Glutamatergic neuron (in vitro differentiated cells): ENCODE data around the gene CCDC27. TPM values are rescaled to one million over a fixed set of nuclear protein-coding genes. Genes with fewer than 3 reads are reported as not detected.
"Not testable (repeated sequence)": the region's sequence is repeated elsewhere in the genome, so short reads cannot be mapped to it uniquely, and the experiment has no call there.

ENCODE experiments used
- DNase-seq: peaks from one replicate; pipeline ENCODE4 v3.0.0; 2022
- H3K27ac Mint-ChIP-seq: one replicate; pipeline ENCODE4 v1.8.0; 2020; ENCODE audit warnings: mild to moderate bottlenecking, mixed read lengths, inconsistent platforms; ENCODE audit not compliant: unreplicated experiment
- H3K27me3 Mint-ChIP-seq: one replicate; pipeline ENCODE4 v1.8.0; 2020; ENCODE audit warnings: mild to moderate bottlenecking, moderate library complexity, mixed read lengths, inconsistent platforms; ENCODE audit not compliant: unreplicated experiment
- H3K36me3 Mint-ChIP-seq: one replicate; pipeline ENCODE4 v1.8.0; 2020; ENCODE audit warnings: mild to moderate bottlenecking, mixed read lengths, inconsistent platforms; ENCODE audit not compliant: unreplicated experiment
- H3K4me1 Mint-ChIP-seq: one replicate; pipeline ENCODE4 v1.8.0; 2020; ENCODE audit warnings: mild to moderate bottlenecking, low read depth, mixed read lengths, inconsistent platforms; ENCODE audit not compliant: unreplicated experiment
- H3K4me3 Mint-ChIP-seq: one replicate; pipeline ENCODE4 v1.8.0; 2020; ENCODE audit warnings: mild to moderate bottlenecking, mixed read lengths, inconsistent platforms; ENCODE audit not compliant: unreplicated experiment
- H3K9me3 Mint-ChIP-seq: one replicate; pipeline ENCODE4 v1.8.0; 2020; ENCODE audit warnings: mild to moderate bottlenecking, moderate library complexity, mixed read lengths, inconsistent platforms; ENCODE audit not compliant: unreplicated experiment
- CTCF ChIP-seq: fragments of 200-600 bp; sonication (generic); IDR thresholded peaks from one replicate; pipeline ENCODE4 v1.5.0; 2021; ENCODE audit not compliant: partially characterized antibody, unreplicated experiment
- total RNA-seq: library from RNA; stranded (reverse); fragmentation: NEBNext Ultra II Directional; extraction: Animal tissue kit (Norgen Biotek cat#: 25700); gene quantifications from one replicate; pipeline ENCODE4 v1.2.1, GENCODE V29; 2021; ENCODE audit not compliant: unreplicated experiment

Gene CCDC27
- total RNA-seq, 1 donor from 2014 or later, result not detected

GRCh38 chr1:3717715-3718601 lies 34.3 kb upstream of the CCDC27 start:
- DNase-seq, result no peak
- Mint-ChIP-seq H3K4me3 (no peak overlapping the region), H3K27me3 (peaks cover 7% of the 10 kb centered on the region), H3K36me3 (no peaks in the 10 kb centered on the region), H3K27ac (no peak overlapping the region), H3K4me1 (peaks cover 20% of the 10 kb centered on the region), H3K9me3 (peaks cover 5% of the 10 kb centered on the region)
- TF ChIP-seq CTCF, result no peak

- peaks cover 17% of the 10 kb centered on the region for H3K4me1 Mint-ChIP-seq
- peaks cover 6% of the 10 kb centered on the region for H3K9me3 Mint-ChIP-seq
- peak overlapping the region; percentile 97 for H3K27ac Mint-ChIP-seq
- peaks cover 7% of the 10 kb centered on the region for H3K27me3 Mint-ChIP-seq
- no peak for DNase-seq
- no peak overlapping the region for H3K4me3 Mint-ChIP-seq
- H3K36me3 Mint-ChIP-seq, result no peaks in the 10 kb centered on the region
- TF ChIP-seq CTCF, result no peak
These were observed 33.5 kb upstream of the CCDC27 start for GRCh38 chr1:3718764-3719163.

- peaks cover 5% of the 10 kb centered on the region for H3K4me1 Mint-ChIP-seq
- no peaks in the 10 kb centered on the region for H3K36me3 Mint-ChIP-seq
- peaks cover 11% of the 10 kb centered on the region for H3K27me3 Mint-ChIP-seq
- no peak overlapping the region for H3K27ac Mint-ChIP-seq
- TF ChIP-seq CTCF, result no peak
- peaks cover 5% of the 10 kb centered on the region for H3K9me3 Mint-ChIP-seq
- no peak overlapping the region for H3K4me3 Mint-ChIP-seq
- no peak for DNase-seq
These were observed 30.2 kb upstream of the CCDC27 start for GRCh38 chr1:3721955-3722465.

GRCh38 chr1:3722846-3723245 lies 29.4 kb upstream of the CCDC27 start:
- H3K27ac Mint-ChIP-seq, result no peak overlapping the region
- no peak for TF ChIP-seq CTCF
- H3K9me3 Mint-ChIP-seq, result peaks cover 5% of the 10 kb centered on the region
- H3K36me3 Mint-ChIP-seq, result no peaks in the 10 kb centered on the region
- H3K27me3 Mint-ChIP-seq, result peaks cover 11% of the 10 kb centered on the region
- H3K4me1 Mint-ChIP-seq, result peaks cover 5% of the 10 kb centered on the region
- H3K4me3 Mint-ChIP-seq, result no peak overlapping the region
- no peak for DNase-seq

- peak; percentile 92 for DNase-seq
- H3K4me1 Mint-ChIP-seq, H3K27ac Mint-ChIP-seq, H3K4me3 Mint-ChIP-seq, H3K9me3 Mint-ChIP-seq, H3K36me3 Mint-ChIP-seq: not testable (repeated sequence)
- peak; percentile 99 for TF ChIP-seq CTCF
- H3K27me3 Mint-ChIP-seq, result peaks cover 15% of the 10 kb centered on the region
These were observed 27.7 kb upstream of the CCDC27 start for GRCh38 chr1:3724416-3725030.
